ENCODE data around the gene ERN1.

ERN1 gene

DNA sequence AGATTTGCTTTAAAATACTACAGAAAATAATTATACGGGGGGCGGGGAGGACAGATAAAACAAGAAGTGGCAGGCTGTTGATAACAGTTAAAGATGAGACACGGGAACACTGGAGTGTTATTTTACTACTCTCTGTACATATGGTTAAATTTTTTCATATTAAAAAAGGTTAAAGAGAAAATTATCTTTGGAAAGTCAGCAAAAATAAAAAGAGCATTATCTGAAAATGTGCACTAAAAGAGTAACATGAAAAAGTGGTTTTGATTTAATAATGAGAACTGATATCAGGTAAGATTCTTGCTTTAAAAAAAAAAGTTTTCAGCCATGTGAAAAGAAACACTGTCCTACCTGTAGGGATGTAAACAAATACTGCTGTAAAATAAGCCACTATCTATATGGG is 46.9 kb downstream of the ERN1 start:
- DNase-seq: no peak

DNA sequence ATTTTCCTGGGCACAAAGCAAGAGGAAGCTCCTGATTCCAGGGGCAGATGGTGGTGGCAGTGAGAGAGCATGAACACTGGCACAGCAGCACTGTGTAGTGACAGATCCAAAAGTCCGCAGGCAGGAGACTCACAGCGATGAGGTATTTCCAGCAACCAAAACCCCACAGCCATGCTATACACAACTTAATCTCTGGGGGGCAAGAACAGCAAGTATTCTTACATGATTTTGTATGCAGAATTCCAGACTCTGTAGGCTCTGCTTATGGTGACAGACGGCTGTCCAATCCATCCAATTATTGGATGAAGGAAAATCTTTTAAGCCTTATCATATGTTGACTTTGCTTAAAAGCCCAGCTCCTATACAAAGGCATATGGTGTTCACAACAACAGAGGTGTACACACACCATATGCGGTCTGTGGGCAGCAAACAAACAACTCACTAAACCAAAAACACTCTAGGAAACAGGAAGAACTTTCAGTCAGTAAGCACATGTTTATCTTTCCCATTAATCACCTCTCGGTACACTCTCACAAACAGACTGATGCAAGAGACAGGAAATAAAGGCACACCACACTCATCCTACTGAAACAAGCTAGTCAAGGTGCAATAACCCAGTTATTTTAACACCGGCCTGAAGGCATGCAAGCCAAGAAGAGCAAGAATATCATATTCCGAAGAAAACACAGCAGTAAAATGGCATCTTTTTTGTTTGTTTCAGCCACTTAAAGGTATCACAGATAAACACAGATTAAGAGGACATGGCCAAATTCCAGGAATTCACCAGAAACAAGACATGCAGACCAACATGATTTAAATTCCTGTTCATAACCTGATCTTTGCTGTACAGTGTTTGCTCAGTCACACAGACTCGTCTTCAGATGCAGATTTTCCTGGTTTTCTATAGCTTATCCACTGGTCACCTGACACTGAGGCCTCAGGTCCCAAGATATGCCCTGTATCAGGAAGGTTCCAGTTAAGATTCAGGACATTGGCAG is 47.8 kb downstream of the ERN1 start:
- DNase-seq: peak; percentile 48

DNA sequence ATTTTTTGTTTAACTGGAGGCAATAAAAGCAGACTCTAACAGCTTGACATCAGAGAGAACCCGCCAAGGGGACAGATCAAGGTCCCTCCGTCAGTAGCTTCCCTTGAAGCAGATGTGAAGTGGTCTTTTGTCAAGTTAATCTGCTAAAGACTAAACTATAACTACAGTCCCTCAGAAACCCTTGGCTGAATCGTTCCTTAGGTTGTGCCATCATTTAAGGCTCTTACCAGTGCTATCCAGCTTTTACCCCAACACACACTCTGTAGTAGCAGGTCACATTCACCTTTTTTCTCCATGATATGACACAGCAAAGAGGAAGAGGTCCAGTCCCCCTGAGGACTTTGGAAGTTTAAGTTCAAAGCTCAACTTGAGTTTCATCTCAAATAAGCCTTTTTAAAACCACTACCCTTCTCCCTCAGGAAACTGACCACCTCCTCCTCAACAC is 49.7 kb downstream of the ERN1 start:
- no peak for DNase-seq

DNA sequence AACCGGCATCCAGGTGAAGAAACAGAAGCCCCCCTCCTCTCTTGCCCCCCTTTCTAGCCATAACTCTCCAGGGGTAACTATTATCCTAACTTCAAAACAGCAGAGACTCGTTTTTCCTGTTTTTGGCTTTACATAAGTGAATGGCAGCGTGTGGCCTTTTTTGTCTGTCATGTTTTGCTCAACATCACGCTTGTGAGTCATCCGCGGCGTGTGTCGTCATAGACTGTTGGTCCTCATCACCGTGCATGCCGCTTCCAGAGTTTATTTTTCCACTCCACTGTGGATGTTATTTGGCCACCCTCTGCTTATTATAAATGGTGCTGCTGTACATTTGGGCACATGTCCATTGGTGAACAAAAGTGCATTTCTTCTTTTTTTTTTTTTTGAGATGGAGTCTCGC is 52.6 kb downstream of the ERN1 start:
- DNase-seq: no peak

DNA sequence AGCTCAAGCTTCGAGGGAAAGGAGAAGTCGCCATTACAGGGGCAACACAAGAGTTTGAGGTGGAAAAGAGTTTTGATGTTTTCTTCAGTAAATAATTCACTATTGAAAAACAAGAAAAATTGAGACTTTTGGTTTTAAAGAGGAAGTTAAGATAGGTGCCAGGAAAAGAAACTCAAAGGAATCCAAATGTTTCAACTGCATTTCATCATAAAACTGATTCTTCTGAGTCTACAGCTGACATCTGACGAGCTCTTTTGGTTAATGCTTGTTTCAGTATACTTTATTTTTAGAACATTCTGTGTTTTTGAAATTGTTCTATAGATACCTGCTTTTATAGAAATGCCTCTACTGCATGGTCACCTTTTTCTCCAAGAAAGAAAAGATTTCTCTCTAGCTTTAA is 54.0 kb downstream of the ERN1 start:
- DNase-seq: no peak

DNA sequence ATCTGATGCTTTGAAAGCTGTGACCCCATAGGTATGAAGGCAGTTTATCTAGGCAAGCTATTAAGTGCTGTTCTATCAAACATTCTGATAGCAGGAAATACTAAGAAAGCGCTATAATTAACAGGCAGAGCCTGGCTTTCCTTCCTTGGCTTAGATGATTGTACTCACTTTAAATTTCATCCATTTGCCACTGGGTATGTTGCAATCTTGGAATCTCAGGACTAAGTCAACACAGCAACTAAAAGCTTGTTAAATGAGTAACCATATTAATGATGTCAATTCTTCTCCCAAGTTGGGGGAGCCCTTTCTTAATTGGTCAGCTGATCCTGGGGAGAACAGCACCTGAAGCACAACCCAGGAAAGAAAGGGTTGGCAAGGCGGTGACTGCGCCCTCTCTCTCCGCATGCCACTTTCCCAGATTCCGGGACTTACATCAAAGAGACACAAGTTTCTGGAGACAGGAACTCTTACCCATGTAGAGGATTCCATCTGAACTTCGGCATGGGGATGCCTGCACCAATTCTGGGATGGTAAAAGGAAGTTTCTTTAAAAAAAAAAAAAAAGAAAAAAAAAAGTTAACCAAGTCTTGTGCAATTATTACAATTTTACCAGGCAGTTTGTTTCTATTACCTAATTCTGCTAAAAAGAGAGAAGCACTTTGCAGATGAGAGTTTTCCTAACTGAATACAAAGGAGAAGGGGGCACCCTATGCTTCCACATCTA is 55.1 kb downstream of the ERN1 start:
- peak; percentile 59 for DNase-seq

DNA sequence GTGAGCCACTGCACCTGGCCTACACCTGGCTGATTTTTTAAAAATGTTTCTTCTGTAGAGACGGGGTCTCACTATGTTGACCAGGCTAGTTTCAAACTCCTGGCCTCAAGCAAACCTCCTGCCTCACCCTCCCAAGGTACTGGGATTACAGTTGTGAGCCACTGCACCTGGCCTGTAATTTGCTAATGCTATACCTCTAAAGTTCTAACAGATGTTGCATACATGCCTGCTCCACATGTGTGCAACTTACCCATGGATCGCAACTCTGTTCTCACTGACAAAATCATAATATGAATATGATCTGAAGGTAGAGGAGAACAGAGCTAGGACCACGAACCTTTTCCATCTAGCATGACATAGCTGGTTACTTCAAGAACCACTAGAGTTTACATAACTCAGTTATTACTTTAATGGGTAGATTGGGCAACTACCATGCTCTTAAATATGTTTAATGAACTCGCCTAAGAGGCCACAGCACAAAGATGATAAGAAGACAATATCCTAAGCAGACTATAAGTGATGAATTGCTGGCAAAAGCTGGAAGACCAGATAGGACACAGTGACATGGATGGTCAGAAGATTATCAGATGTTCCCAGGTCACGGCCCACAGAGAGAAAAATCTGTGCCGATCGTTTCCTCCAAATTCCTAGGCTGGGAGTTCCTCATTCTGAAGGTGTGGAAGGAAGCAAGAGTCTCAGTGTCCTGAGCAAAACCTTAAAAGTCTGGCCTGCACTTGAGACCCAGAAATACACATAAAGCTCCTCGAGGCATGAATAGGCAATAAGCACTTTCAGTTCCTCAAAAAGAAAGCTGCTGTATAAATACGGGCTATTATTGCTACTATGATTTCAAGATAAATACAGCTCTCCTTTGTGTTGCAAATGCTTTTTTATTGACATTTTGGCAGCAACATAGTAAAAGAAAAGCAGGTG is 55.9 kb downstream of the ERN1 start:
- DNase-seq: no peak

DNA sequence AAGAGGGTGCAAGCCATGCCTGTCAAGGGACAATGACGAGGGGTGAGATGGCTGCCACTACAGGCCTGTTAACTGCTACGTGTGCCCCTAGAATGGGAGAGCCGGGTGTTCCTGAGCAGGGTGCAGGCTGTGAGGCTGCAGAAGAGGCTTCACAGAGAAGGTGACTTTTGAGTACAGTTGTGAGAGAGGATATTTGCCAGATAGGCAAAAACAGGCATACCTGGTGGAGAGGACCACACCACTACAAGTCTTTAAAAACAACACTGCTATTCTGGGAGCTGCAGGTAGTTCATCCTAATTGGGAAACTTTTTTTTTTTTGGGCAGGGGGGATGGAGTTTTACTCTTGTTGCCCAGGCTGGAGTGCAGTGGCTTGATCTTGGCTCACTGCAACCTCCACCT is 58.8 kb downstream of the ERN1 start:
- DNase-seq: no peak

DNA sequence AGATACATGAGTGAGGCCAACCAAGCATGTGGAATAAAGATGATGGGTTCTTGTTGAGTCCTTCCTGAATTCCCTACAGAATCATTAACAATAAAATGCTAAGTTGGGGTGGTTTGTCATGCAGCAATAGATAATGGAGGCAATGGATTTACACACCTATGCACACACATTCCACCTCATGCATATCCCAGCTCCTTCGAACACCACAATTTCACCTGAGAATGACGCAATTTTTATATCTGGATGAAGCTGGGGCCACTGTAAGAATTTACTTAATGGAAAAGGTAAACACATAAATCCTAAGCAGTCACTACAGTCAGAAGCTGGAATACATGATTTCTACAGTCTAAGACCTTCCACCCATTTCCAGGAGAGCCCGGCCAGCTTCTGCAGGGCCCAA is 59.7 kb downstream of the ERN1 start:
- no peak for DNase-seq

DNA sequence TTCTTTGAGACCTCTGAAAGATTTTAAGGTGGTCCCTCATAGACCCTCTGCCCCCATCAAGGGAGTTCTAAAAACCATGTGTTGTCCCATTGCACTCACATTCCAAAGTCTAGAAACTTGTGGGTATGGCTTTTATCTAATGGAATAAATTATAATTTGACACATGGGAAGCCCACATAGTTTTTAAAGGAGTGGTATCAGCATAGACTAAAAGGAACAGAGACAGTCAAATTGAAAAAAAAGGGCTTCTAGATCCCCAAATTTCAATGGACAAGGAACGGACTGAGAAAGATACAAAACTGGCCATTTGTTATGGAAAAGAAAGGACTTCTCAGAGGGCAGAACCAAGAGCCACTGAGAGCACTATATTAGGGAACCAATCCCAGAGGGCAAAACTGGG is 60.8 kb downstream of the ERN1 start:
- DNase-seq: no peak

DNA sequence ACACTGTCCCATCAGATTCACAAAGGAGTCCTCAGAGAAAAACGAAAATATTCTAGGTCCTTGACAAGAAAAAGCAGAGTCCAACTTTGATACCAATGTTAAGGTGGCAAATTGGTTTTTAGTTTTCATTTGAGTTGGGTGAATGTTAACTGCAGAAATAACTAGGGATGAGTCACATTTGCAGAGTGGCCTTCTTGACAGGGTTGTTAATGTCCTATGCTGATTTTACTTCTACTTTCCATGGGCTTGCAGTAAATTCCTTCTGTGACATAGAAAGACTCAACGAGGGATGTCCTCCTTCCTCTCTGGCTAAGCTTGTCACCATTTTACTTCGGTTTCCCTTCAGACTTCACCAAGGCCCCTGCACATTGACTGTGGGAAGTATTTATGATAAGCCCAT is 62.3 kb downstream of the ERN1 start:
- DNase-seq: no peak

DNA sequence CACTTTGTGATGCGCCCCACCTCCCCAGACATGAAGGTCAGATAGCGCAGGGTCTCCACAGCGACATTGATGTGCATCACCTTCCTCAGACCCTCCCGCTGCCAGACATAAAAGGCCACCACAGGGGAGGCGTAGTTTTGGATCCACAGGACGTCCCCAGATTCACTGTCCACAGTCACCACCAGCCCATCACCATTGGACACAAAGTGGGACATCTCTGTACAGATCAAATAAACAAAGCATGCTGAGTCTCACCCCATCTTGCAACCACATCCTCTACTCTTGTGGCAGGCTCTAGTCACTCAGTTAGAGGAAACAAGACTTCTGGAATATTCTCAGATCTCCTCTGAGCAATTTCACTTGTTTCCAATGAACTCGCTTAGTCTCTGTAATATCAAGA is 63.2 kb downstream of the ERN1 start:
- DNase-seq: no peak

DNA sequence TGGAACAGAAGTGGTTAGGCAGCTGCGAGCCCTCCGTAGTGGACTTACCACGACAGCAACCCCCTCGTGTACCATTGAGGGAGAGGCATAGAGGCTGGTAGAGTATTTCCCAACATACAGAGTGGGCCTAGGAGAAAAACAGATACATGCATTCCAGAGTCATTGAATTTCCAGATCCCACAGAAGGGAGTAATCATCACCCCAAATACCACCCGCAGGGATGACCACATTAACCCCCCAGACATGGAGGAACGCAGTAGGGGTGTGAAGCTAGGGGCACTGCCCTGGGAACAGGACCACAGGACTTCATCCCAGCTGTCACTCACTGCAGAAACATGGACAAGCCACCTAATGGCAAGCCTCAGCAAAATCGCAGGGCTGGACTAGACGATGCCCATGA is 64.8 kb downstream of the ERN1 start:
- DNase-seq: no peak

DNA sequence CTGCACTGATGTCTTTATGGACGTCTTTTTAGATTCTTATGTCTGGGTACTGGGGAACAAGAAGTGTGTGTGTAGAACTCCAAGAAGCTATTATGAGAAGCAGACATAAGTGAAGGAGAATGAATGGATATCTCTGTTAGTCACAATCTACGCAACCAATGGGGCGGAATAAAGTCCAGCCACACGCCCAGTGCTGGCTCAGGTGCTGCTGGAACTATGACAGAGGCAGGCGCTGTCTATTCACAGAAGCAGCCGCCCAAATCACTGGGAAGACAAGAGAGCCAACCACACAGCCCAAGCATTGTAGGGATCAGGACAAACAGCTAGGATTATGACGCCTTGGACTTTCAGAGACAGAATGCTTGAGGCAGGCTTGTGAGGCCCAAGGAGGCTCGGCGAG is 65.6 kb downstream of the ERN1 start:
- DNase-seq: no peak

DNA sequence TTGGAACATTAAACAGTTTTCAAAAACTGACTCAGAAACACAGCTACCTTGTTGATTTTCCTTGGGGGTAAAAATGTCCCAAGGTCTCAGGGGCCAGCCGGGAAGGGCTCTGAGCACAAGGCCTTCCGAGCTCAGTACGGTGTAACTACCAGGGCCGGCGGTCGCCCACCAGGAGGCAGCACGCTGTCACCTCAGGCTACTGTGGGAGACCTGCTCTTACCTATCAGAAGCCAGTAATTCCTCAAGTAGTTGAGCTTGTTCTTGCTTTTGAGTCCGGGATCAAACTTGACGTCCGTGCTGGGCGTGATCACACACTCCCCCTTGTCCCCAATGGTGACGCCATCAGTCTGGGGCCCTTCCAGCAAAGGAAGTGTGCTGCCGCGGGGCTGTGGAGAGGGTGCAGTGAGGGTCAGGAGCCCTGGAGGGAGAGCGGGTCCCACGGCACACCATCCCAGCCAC is 66.1 kb downstream of the ERN1 start:
- no peak for DNase-seq

DNA sequence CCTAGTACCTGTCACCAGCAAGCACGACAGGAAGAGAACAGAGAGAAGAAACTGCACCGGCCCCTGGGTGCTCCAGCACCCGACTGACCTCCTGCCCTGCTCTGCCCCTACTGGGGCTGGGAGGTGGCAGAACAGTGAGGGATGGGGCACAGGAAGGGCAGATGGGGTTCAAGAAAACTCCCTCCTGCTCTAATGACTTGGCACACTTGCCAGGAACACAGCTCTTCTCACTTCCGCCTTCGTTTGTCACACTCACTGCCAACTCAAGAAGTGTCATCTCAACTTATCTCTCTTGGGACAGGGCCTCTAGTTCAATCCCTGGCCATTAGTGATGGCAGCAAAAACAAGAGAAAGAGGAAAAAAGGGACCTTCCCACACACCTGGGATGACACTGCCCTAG is 66.9 kb downstream of the ERN1 start:
- DNase-seq: no peak

DNA sequence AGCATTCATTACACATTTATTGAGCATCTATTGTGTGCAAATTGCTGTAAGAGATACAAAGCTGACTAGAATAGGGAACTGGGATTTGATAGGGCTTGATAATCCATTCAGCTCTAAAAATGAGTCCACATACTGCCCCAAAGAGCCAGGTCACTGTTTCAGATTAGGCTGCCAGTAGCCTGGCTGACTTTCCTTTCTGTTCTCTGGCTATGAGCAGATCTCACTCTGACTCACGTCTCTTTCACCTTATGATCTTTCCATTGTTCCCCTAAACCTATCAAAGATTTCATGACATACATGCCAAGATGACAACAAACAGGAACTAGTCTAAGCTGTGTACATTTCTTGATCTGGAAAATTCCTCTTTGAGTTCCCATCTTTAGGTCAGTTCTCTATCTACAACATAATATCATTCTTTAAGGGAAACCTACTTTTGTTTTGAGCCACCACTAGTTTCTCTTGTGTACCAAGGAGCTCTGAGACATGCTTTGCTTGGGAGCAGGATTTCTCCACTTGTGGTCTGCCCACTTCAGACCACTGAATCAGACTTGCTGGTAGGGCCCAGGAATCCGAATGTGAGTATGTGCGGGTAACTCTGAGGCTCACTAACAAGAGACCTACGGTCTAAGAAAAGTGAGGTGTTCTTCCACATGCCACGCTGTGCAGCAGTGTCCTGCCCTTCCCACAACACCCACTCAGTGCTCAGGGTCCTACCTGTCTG is 68.6 kb downstream of the ERN1 start:
- DNase-seq: peak; percentile 13

DNA sequence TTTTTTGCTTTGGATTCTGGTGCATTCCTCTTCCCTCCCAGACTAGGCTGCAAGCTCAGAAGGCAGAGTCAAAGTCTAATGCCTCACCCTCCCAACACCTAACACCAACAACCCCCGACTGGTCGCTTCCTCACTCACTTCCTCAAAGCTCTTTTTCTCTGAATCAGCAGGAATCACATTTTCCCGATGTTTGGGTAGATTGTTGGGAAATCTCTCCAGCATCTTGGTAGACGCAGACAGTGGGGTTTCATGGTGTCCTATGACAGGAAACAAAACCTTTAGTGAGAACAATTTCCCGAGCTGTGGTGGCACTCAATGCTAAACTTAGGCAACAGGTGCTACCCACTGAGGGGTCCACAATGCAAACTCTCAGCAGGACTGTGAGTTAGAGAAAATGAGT is 69.6 kb downstream of the ERN1 start:
- no peak for DNase-seq

DNA sequence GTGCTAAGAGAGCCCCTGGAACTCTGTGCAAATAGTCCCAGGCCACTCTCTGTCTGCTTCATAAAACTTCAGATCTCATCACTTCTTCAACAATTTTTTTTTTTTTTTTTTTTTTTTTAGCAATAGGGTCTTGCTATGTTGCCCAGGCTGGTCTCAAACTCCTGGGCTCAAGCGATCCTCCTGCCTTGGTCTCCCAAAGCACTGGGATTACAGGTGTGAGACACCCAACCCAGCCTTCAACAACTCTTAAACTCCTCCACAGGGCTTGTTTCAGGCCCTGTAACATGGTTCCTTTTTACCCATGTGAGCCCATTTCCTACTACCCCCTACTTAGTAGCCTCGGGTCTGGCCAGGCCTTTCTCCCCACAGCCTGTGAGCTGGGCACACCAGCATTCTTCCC is 70.2 kb downstream of the ERN1 start:
- DNase-seq: no peak

DNA sequence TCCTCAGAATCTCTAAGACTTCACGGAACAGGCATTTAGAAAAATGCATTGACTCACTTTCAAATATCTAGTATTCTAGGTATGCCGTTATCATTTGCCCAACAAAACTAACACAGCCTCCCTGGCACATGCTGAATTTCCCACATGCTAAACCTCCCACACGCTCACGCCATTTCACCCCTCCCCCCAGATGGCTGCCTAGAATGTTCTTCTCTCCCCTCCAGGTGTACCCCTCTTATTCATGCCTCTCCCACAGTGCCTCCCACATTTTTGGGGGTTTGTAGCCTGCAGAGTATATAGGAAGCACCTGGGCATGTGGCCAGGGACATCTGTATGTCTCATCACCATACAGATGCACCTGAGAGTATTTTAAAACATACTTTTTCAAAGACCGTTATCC is 71.3 kb downstream of the ERN1 start:
- peak; percentile 83 for DNase-seq

DNA sequence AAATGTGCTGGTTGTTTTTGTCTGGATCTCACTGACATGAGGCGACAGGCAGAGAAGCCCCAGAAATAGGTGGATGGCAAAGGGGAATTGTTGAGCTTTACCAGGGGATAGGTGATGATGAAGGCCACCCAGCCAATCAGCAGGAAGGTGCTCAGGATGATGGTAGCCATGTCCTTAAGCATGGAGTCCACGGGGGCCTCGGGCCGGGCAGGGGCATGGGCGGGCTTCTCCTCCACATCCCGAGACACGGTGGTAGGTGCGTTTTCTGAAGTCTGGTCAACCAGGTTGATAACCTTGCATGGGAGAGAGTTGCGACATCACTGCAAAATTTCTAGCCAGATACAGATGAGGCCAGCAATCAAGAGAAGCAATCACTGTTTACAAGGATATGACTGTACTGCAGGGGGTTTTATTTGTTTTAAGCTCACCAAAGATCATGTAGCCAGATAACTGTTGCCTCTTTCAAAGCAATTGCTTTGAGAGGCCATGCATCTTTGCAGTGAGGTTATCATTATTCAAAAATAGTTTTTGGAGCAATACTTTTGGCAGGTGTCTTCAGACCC is 72.2 kb downstream of the ERN1 start:
- peak; percentile 14 for DNase-seq

All from NCI-H226 (cell line).